Glomerular visceral epithelial cell (primary cell): ENCODE measurements around the gene GRID1.

Experiments
- DNase-seq: peaks from one replicate; pipeline ENCODE4 v3.0.0-alpha.2; 2016; ENCODE audit errors: extremely low spot score

The GRID1 gene

DNA sequence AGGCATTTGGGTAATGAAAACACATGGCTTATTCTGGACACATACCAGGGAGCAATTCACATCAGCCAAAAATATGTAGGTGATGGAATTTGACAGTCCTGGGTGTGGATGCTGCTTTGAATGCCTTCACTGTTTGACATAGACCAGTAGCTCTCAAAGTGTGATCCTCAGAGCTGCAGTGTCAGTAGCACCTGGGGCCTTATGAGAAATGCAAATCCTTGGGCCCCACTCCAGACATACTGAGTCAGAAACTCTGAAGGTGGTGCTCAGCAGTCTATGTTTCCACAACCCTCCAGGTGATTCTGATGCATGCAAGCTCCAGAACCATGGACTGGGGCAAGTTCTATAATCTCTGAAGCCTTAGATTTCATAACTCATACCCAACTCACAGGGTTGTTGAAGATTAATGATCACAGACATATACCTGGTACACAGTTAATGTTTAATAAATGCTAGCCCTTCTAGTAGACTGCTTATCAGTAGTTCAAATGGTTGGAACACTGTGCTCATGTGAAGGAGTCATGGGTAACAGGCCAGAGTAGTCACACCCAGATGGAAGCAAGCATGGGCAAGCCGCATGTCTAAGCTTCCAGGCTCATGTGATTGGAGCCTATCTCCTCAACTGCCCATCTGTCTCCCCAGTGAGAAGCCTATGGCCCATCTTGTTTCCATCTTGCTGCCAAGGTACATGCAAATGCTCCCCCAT is 715.7 kb downstream of the GRID1 start:
- no peak for DNase-seq

DNA sequence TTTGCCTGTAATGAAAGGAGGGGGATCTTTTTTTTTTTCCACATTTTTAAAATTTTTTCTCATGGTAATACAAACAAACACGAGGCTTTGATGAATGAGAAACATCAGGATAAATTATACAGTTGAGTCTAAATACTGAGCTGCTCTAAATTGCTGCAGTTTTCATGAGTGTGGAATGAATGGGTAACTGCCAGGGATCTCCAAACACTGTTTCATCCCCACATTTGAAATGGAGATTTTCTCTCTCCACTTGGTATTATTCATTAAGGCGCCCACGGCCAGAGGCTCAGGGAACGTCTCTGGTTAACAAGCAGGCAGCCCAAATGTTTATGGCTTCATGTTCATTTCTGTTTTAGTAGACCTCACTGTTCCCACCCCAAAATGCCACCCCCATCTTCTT is 717.1 kb downstream of the GRID1 start:
- DNase-seq, result no peak

DNA sequence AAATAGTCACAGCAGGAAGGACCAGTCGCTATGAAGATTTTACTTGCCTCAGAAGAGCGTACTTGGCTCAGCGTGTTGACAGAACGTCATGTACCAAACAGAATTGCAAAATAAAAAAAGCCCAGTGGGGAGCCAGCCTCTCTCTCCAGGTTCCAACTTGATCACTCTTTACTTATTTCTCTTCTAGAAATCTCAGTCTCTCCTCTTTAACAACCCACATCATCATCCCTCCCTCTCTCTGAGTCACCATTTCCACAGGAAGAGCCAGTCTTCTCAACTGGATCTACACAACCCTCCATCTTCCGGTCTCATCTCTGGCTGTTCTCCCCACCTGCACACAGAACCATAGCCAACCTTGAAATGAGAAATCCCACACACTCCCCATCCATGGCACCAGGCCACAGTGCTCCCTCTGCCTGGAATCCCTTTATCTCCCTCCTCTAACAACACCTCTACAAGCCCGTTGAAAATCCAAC is 718.3 kb downstream of the GRID1 start:
- no peak for DNase-seq

DNA sequence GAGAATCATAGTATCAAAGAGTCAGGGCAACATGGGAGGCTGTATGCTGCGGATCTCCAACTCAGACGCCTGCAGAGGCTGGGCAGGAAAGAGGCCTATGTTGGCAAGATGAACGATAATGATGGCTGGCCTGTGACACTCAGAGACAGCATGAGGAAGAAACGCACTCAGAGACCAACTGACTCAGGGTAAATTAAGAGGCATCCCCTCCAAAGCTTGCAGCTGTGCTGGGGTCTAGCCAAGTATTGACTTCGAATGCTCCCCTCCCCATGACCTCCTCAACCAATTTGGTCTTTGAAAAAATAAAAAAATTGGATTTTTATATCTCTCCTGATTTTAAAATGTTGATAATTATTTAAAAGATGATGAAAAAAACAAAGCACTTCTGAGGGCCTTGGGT is 718.9 kb downstream of the GRID1 start:
- DNase-seq, result no peak

DNA sequence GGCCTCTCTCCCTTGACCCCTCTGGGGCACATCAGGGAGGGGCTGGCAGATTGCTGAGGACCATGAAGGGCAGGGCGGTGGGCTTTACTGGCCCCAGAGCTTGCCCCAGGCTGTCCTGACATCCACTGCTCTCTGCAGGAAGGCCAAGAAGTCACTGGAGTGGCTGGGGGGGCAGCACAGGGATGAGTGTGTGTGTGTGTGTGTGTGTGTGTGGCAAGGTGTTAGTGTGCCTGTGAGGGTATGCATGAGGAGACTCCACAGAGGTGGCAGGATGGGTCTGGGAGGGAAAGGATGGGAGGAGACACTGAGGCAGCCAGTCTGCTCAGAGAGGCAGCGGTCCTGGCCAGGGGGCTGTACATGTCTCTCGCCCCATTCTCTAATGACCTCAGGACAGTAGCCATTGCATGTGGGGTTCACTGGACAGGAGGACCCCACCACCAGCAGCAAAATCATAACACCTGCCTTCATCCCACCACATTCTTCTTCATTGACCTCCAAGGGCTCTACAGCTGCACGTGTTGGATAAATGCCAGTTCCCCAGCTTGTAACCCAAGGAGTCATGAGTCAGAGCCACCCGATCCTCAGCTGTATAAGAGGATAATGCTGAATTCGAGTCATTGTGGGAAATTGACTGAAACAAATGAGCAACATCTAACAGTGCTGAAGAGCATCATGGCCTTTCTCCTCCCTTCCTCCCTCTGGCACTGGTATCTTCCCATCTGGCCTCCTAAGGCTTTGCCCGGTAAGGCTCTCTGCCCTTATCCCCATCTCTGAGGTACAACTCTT is 720.5 kb downstream of the GRID1 start:
- peak; percentile 87 for DNase-seq

DNA sequence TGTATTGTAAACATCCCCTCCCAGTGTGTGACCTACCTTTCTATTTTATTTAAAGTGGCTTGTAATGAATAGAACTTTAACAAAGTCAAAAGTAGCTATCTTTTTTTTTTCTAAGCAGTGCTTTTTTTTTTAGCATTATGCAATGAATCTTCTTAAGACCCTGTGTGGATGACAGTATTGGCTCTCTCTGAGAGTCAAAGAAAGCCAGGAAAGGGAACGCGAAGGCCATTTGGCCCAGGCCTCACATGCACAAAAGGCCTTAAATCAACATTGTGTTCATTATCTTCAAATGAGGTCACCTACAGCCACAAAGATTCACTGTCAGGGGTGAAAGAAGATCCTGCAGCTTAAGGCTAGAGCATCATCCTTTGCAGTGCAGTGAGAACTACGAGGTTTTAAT is 721.5 kb downstream of the GRID1 start:
- peak; percentile 12 for DNase-seq

DNA sequence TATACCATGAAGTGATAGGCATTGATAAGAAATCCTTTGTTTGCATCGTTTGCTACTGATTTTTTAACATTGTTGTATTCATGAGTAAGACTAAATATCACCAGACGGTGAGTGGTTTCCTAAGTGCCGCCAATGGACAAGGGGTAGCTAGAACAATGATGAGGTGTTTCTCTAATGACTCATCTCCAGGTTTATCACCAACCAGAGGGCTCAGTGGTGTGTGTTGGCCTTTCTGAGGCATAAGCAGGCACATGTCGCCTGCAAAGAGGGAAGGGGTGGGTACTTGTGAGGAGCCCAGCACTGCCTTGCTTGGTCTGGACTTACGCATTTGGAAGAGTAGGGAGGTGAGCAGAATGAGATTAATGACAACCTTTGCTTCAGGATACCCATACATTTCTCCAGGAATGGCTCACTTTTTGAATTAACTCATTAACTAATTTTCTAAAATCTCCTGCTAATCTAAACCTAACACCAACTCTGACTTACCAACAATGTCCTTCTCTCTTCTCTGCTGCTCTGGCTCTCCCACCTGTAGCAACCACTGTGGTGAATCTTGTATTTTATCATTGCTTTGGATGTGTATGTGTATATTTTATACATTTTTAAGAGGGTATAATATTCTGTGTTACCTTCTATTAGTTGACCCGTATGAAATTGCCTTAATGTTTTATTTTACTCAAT is 722.6 kb downstream of the GRID1 start:
- DNase-seq, result peak; percentile 83

DNA sequence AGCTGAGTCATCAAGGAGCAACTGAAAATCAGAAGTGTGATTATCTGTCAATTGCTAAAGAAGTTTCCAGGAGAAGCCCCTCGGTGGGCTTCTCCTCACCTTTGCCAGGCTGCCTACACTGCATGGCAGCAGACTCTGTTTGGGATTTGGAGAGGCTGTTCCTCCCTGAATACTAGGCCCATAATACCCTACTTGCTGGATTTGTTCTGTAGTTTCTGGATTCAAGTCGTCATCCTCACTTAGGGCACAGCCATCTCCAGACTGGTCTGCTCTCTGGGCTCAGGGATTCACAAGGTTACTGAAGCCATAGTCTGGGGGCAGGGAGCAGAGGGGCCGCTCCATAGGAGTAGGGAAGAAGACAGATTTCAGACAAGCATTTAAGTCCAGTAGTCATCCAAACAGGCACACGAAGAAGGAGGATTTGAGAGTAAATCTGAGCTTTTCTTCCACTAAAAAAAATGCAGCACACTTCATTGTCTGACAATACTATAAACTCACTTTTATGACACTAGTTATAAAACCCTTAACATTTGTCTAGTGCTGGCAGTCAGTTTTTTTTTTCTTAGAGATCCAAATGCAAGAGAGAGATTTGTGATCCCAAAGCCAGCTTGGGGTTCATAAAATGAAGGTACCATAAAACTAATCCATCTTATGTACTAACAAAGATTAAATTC is 723.3 kb downstream of the GRID1 start:
- DNase-seq, result no peak

DNA sequence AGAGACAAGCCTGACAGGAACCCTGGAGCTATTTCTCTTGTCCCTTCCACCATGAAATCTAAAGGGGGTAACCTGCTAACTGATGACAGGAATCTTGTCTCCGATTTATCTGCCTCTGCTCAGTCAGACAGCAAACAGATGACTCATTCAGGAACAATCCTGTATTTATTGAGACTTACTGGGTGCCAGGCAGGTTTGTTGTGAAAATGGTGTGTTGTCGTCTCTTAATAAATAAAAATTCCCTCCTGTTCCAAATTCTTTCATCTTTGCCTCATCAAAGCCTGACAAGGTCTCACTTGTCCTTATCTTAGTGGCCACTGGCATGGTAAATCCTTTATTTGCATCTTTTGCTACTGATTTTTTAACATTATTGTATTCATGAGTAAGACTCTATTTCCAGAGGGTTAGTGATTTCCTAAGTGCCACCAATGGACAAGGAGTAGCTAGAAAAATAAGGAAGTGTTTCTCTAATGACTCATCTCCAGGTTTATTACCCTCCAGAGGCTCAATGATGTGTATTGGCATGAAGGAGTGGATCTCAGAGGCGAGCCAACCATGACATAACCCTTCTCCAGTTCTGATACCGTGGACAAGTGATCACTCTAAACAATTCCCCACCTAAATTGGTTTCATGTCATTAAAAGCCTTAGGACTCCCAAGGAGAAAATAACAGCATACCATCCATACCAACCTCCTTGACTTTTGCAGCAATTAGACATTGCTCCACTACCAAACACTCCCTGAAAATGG is 724.0 kb downstream of the GRID1 start:
- peak; percentile 86 for DNase-seq

DNA sequence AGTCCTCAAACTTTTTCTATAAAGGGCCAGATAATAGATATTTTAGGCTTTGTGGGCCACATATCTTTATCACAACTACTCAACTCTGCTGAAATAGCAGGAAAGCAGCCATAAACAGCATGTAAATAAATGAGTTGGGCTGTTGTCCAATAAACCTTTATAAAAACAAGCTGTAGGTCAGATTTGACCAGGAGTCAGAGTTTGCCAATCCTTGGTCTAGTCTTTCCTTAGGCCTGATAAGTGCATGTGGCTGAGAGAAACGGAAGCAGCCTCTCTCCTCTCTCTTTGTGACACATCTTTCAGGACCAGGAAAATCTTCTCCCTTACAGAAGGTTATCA is 724.5 kb downstream of the GRID1 start:
- no peak for DNase-seq

DNA sequence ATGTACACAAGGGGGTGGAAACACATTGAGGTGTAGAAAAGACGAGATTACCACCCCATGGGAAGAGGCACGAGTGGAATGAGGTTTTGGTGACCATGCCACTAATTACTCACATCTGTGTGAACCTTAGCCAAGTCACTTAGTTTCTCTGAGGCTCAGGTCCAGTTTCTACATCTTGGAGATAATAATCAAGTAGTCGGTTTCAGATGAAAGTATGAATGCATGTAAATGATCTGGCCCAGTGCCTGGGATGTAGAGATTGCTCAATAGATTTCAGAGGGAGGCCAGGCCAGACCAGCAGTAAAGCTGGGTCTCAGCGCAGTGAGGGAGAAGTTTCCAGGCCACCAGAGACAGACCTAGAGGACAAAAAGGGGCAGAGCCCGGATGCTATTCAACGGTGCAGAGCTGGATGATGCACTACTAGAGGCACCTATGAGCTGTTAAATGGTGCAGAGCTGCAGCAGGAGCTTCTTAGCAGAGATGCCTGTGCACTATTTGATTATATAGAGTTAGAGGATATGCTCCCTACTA is 725.1 kb downstream of the GRID1 start:
- DNase-seq, result peak; percentile 47

DNA sequence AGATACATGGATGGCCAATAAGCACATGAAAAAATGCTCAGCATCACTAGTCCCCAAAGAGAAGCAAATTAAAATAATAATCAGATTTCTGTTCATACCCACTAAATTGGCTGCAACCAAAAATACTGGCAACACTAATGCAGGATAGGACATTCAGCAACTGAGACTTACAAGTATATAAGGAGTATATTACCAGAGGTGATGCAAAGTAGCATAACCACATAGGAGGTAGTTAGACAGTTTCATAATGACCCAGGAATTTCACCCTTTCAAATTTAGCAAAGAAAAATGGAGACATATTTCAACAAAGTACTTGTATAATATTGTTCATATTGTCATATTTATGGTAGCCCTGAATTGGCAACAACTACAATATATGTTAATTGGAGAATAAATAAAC is 727.8 kb downstream of the GRID1 start:
- no peak for DNase-seq

DNA sequence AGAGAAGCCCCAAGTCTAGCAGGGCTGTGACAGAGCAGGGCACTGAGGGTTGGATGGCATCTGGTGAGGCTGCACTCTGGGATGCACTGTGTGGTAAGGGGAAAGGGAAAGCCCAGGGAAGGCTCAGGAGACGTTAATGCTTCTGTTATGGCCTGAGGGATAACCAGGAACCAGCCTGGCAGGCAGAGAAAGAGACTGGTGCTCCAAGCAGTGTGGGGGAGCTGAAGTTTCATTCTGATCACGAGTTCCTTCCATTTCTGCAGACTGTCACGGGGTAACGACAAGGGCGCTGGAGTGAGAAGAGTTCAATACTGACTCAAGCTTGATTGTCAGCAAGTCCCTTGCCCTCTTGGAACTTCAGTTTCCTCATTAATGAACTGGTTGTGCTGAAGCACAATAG is 730.9 kb downstream of the GRID1 start:
- DNase-seq, result no peak

DNA sequence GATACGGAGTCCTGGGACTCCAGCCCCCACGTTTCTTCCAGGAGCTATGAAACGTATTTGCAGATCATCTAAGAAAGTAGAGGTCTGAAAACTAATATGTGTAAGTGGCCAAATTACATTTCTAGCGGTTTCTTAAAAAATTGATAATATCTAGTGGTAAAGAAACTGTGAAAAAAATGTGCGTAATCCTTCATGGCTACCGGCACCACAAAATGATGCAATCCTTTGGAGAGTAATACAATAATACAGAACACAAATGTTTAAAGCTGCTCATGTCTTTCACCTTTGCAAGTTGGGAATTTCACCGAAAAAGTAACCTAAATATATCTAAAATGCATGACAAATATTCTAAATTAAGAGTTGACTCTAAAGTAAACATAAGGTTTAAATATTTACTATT is 742.1 kb downstream of the GRID1 start:
- no peak for DNase-seq

DNA sequence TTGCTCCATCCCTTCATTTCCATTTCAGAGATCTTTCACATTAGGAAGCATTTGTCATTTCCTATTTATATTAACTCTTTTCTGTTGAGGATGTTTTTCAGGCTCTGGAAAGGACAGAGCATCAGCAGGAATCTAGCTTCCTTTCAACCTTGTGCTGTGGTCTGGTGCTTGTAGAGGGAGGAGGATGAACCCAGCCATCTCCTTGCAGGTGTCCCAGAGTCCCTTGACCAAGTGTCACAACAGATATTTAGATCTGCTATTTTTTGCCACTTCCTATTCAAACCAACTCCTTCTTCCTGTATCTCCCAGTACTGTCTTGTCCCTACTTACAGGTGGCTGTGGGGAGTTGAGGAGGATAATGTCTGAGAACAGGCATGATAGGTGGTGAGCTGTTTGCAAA is 742.8 kb downstream of the GRID1 start:
- DNase-seq, result no peak

DNA sequence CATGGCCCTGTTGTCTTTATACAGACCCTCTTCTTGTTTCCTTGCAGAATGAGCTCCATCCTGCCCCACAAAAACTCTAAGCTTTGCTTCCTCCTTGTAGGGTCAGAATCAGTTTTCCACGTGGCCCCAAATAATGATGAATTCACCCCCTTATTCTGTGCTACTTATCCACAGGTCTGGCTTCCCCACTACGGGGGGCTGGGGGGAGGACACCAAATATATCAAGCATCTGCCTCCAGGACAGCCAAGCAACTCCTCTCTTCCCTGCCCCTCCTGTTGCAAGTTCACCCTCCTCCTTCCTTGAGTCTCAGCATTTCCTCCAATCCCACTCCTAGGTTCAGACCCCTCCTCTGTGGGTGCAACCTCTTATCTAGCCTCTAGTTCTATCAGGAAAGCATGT is 743.3 kb downstream of the GRID1 start:
- no peak for DNase-seq

DNA sequence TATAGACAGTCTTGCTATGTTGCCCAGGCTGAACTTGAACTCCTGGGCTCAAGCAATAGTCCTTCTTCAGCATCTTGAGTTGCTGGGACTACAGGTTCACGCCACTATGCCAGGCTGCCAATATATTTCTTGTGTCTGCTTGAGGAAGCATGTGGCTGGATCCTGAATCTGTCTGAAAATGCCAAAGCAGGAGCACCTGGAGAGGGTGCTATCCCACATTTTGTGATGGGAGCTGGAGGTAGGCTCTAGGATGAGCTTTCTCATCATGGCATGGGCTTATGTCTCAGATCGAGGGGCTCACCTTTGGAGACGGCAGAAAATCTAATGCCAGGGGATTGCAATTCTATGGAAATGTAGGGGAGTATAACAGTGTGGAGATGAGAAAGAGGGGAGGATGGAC is 744.2 kb downstream of the GRID1 start:
- DNase-seq, result no peak

DNA sequence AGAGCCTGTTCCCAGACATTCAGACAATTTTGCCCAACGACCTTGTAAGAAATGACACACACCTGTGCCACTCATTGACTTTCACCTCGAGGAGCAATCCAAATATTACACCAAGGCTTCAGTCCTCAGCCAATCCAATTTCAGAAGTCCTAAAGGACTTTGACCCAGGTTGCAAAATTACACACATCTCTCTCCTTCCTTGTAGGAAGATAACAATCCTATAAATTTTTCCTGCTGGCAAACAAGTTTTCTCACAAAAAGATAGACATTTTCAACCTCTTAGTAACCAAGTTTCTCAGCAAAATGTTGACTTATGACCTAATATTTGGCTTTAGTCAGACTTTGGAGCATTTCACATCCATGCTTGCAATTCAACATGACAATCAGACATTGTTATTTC is 745.0 kb downstream of the GRID1 start:
- no peak for DNase-seq

DNA sequence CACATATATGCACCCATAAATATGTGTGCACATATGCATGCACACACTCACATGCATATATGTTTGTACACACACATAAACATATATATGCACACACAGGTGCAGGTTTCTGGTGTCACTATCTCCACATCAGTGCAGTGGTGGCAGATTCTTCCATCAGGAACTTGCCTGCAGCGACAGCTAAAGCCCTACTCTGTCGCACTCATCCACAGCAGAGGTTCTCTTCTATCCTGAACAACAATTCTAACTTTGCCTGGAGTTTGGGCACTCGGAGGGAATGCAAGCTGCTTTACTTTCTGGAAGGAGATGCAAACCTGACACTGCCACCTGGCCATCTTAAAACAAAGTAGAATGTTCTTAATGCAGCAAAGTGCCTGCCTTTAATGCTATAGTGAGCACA is 745.8 kb downstream of the GRID1 start:
- DNase-seq, result no peak

DNA sequence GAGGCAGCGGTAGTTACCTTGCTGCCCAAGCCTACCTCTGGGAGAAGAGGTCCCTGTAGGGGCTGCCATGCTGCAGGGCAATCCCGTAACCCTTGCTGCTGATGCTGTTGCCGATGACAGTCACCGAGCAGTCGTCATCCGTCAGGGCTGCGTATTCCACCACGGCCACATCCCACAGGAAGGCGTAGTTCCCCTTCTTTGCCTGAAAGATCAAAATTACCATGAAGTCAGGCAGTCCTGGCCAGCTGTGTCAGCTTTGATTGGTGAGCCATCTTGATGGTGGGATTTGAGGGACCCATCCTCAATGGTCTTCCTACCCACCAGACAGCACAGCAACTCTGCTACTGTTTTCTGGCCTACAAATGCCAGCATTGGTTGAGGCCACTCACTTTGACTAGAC is 746.8 kb downstream of the GRID1 start:
- no peak for DNase-seq

DNA sequence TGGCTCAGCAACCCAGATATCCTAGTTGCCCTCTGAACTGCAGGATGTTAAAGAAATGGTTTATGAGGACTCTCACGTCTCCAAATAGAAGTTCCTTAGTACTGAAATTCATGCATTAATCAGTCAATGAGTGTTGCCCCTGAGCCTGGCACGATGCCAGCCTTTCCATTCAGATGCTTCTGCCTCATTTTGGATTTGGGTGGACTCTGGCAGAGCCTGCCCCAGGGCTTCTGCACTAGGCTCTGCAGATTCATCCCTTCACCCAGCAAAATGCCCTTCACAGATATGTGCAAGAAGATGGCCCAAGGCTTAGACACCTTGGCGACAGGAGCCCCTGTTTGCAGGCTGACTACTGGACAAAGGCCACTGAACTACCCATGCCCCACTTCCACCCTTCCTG is 747.8 kb downstream of the GRID1 start:
- no peak for DNase-seq
